Upper lobe of left lung (tissue), 4 donors: ENCODE measurements around the gene PPA1.

Source experiments
- CTCF ChIP-seq, 6 experiments: fragments of 450-650 bp in 4 of 6; fragments of 200-600 bp in 2 of 6; sonication (generic) in 2 of 6; IDR thresholded peaks; one replicate each; pipeline ENCODE4 v1.5.1; 2016 to 2019; ENCODE audit warnings: antibody characterized with exemption in 6 of 6
- EP300 ChIP-seq, 4 donors: sonication (generic); formaldehyde crosslinking; IDR thresholded peaks; one replicate each; pipeline ENCODE4 v1.5.1; 2017; ENCODE audit warnings: antibody characterized with exemption in 4 of 4, control low read depth in 2 of 4

- TF ChIP-seq CTCF (IDR thresholded peaks at IDR 0.05) = no peak
- no peak for TF ChIP-seq EP300 (IDR thresholded peaks at IDR 0.05)
Measured at GRCh38 chr10:70223728-70224127, 9.5 kb downstream of the PPA1 start.
